Esophagus squamous epithelium (tissue), 5 donors: ENCODE measurements around the gene MCM6. TPM values are rescaled to one million over a fixed set of nuclear protein-coding genes. Genes with fewer than 3 reads are reported as not detected.
"Not testable (repeated sequence)": the region's sequence is repeated elsewhere in the genome, so short reads cannot be mapped to it uniquely, and the experiment has no call there.

Source experiments
- DNase-seq: peaks from one replicate; lab custom pipeline; 2025; lab: John Stamatoyannopoulos, UW
- H3K27ac ChIP-seq, 4 donors: fragments of 200-600 bp; sonication (generic); one replicate each; pipeline ENCODE4 v1.5.1; 2016 to 2019; ENCODE audit warnings: mild to moderate bottlenecking in 1 of 4
- H3K27me3 ChIP-seq, 4 donors: fragments of 200-600 bp; sonication (generic); 1 replicate in 3 of 4; 2 replicates in 1 of 4; pipeline versions ENCODE4 v1.5.1 to v1.6.0; 2017 to 2021; ENCODE audit warnings: antibody characterized with exemption in 1 of 4
- H3K36me3 ChIP-seq, 3 donors: fragments of 200-600 bp; sonication (generic); one replicate each; pipeline ENCODE4 v1.5.1; 2016 to 2019
- H3K4me1 ChIP-seq, 3 donors: fragments of 200-600 bp; sonication (generic); one replicate each; pipeline ENCODE4 v1.5.1; 2017 to 2019
- H3K4me3 ChIP-seq, 4 donors: fragments of 200-600 bp; sonication (generic); 1 replicate in 3 of 4; 2 replicates in 1 of 4; pipeline ENCODE4 v1.5.1; 2016 to 2019; ENCODE audit warnings: mild to moderate bottlenecking in 2 of 4, moderate library complexity in 1 of 4
- H3K9me3 ChIP-seq, 3 donors: fragments of 200-600 bp; sonication (generic); one replicate each; pipeline ENCODE4 v1.5.1; 2016 to 2019
- POLR2A ChIP-seq, 4 donors: fragments of 450-650 bp; IDR thresholded peaks; one replicate each; pipeline ENCODE4 v1.6.1; 2017; ENCODE audit warnings: antibody characterized with exemption in 4 of 4, mild to moderate bottlenecking in 4 of 4, moderate library complexity in 3 of 4
- WGBS, 2 donors: methylation state at CpG; one replicate each; pipeline ENCODE4 v1.1.5; 2018; 5-methylcytosine and 5-hydroxymethylcytosine counted together
- intact Hi-C: fragments of 100-400 bp; cut with DNase I; formaldehyde crosslinking; loops from one replicate; pipeline ENCODE4 v1.15.0; 2022
- total RNA-seq, 4 donors: library from RNA; depleted of rRNA; stranded (reverse); fragments of >200 nt; gene quantifications; one replicate each; pipeline ENCODE4 v1.1.0, GENCODE V29; 2016
- TF ChIP-seq, protein P1 (sequence below), 6 experiments: fragments of 450-650 bp in 4 of 6; fragments of 200-600 bp in 2 of 6; sonication (generic) in 2 of 6; IDR thresholded peaks; one replicate each; pipeline ENCODE4 v1.5.1; 2016 to 2019; ENCODE audit warnings: antibody characterized with exemption in 6 of 6, mild to moderate bottlenecking in 4 of 6, moderate library complexity in 4 of 6
- donor health status: DM: yes; HTN: yes; CAD: no.

Gene MCM6
- total RNA-seq, 4 donors from 2014 or later: 9.0 to 25.5 (median 16.6) TPM

DNA sequence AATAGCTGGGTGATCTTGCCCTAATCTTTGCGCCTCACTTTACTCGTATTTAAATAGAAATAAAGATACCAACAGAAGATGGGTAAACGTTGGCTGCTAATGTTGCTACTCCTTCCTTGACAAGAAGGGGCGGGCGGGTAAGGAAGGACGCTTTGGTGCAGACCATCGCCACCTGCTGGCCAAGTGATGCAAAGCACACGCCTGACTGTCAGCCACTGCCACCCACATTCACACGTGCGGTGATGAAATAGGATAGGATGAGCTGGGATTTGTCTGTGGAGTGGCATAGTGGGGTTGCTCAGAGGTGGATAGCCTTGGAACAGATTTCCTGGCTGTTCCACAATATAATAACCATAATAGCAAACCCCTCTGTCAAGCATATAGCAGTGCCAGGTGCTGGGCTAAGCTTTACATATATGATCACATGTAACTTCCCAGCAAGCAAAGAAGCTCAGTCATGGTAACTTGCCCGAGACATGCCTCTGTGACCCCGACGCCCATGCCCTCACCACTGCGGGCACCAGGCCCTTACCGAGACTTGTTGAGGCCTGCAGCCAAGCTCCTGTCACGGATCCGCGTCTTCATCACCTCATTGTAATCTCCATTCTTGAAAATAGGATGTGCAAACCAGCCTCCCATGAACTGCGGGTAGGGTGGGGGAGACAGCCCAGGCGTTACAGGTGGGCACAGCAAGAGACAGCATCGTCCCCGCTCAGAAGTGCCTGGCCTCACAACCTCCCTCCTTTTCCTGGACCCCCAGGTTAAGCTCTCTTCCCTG lies 78.6 kb downstream of the MCM6 start:
- no peaks in the 10 kb centered on the region for H3K36me3 ChIP-seq
- peaks cover 0 to 17% (median 5%) of the 10 kb centered on the region in 3 donors for H3K9me3 ChIP-seq
- no peaks in the 10 kb centered on the region for H3K27me3 ChIP-seq
- WGBS, 2 donors: 13 to 15% methylated on average over 15 to 18 of the region's 22 CpGs
- H3K27ac ChIP-seq: no peak overlapping the region
- peaks cover 0 to 9% (median 4%) of the 10 kb centered on the region in 3 donors for H3K4me1 ChIP-seq
- H3K4me3 ChIP-seq: no peak overlapping the region
- no peak for DNase-seq
- TF ChIP-seq POLR2A (IDR thresholded peaks at IDR 0.05): no peak
- TF ChIP-seq, protein P1, sequence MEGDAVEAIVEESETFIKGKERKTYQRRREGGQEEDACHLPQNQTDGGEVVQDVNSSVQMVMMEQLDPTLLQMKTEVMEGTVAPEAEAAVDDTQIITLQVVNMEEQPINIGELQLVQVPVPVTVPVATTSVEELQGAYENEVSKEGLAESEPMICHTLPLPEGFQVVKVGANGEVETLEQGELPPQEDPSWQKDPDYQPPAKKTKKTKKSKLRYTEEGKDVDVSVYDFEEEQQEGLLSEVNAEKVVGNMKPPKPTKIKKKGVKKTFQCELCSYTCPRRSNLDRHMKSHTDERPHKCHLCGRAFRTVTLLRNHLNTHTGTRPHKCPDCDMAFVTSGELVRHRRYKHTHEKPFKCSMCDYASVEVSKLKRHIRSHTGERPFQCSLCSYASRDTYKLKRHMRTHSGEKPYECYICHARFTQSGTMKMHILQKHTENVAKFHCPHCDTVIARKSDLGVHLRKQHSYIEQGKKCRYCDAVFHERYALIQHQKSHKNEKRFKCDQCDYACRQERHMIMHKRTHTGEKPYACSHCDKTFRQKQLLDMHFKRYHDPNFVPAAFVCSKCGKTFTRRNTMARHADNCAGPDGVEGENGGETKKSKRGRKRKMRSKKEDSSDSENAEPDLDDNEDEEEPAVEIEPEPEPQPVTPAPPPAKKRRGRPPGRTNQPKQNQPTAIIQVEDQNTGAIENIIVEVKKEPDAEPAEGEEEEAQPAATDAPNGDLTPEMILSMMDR (IDR thresholded peaks at IDR 0.05): peak; percentile 76 to 92 (median 77)
- intact Hi-C loops: no loop called here

DNA sequence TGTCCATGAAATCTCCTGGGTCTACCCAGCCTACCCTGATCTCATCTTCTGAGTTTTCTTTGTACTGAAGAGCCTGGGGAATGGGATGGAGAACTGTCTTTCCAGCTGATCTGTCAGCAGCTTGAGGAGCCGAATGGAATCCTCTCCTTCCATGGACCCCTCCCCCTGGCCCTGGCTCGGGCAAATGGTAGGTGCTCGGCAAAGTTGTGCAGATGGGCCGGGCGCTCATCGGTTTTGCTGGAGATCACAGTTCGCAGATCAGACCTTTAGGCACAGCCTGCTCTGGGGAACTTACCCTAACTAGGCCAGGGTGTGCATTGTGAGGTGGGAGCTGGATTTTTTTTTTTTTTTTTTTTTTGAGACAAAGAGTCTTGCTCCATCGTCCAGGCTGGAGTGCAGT lies 79.6 kb downstream of the MCM6 start:
- H3K27ac ChIP-seq: no peak overlapping the region
- no peak for DNase-seq
- 94 to 100% methylated on average over 2 to 6 of the region's 8 CpGs for WGBS, 2 donors
- intact Hi-C loops: no loop called here
- H3K4me3 ChIP-seq: no peak overlapping the region
- H3K4me1 ChIP-seq: peaks cover 0 to 9% (median 4%) of the 10 kb centered on the region in 3 donors
- H3K36me3 ChIP-seq: no peaks in the 10 kb centered on the region
- TF ChIP-seq POLR2A (IDR thresholded peaks at IDR 0.05): no peak
- TF ChIP-seq, protein P1 (IDR thresholded peaks at IDR 0.05): no peak
- H3K9me3 ChIP-seq: peaks cover 0 to 16% (median 5%) of the 10 kb centered on the region in 3 donors
- no peaks in the 10 kb centered on the region for H3K27me3 ChIP-seq

- intact Hi-C loops, H3K27me3 ChIP-seq, H3K4me1 ChIP-seq, H3K27ac ChIP-seq, H3K9me3 ChIP-seq, H3K4me3 ChIP-seq, H3K36me3 ChIP-seq, DNase-seq: not testable (repeated sequence)
- 71 to 79% methylated on average over 4 of the region's 4 CpGs for WGBS, 2 donors
Measured at GRCh38 chr2:135795641-135796040, 80.6 kb downstream of the MCM6 start.

DNA sequence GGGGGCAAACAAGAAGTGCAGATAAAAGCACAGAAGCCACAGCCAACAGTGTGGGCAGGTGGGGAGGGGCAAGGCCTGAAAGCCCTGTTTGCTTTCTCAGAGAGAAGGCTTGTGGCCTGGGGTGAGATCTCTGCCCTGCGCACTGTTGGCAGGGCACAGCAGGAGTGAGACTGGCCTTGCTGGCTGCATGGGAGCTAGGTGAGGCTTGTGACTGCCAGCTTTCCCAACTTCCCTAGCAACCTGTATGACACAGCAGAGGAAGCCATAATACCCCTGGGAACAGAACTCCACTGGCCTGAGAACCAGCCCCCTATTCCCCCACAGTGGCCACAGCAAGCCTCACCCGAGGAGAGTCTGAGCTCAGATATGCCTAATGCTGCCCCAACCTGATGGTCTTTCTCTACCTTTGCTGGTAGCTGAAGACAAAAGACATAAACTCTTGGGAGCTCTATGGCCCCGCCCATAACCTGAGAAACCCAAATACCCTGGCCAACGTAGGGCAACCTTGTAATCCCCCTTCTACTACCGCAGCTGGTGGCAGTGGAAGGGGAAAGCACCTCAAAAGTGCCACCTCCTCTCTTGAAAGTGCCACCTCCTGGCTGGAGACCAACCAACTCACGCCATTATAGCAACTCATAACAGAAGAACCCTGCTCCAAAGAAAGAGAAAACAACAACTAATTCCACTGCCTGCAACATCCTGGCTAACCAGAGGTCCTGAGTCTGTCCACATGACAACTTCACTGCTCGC lies 83.7 kb downstream of the MCM6 start:
- 70 to 72% methylated on average over 2 to 3 of the region's 7 CpGs for WGBS, 2 donors
- intact Hi-C loops: no loop called here
- TF ChIP-seq, protein P1 (IDR thresholded peaks at IDR 0.05): no peak
- TF ChIP-seq POLR2A (IDR thresholded peaks at IDR 0.05): no peak

GRCh38 chr2:135791418-135792190 lies 84.6 kb downstream of the MCM6 start:
- 92 to 100% methylated on average over 1 to 2 of the region's 2 CpGs for WGBS, 2 donors
- TF ChIP-seq, protein P1 (IDR thresholded peaks at IDR 0.05): no peak
- Histone ChIP-seq H3K9me3 (no peaks in the 10 kb centered on the region), H3K4me1 (no peaks in the 10 kb centered on the region), H3K4me3 (no peak overlapping the region), H3K36me3 (peaks cover 0 to 10% (median 0%) of the 10 kb centered on the region in 3 donors), H3K27ac (no peak overlapping the region), H3K27me3 (no peaks in the 10 kb centered on the region)
- DNase-seq: no peak
- intact Hi-C loops: no loop called here

More for the DNA sequence above, 83.7 kb downstream of the MCM6 start:
- H3K4me1 ChIP-seq: peaks cover 0 to 4% (median 0%) of the 10 kb centered on the region in 3 donors
- H3K27ac ChIP-seq: no peak overlapping the region
- no peaks in the 10 kb centered on the region for H3K9me3 ChIP-seq
- H3K36me3 ChIP-seq: peaks cover 0 to 3% (median 0%) of the 10 kb centered on the region in 3 donors
- H3K27me3 ChIP-seq: no peaks in the 10 kb centered on the region
- no peak overlapping the region for H3K4me3 ChIP-seq
- DNase-seq: no peak
